Cardiac muscle cell (in vitro differentiated cells and primary cell): ENCODE data around the gene SV2B. TPM values are rescaled to one million over a fixed set of nuclear protein-coding genes. Genes with fewer than 3 reads are reported as not detected.

ENCODE experiments used
- DNase-seq, 2 donors: peaks; one replicate each; pipeline versions ENCODE4 v3.0.0 to v3.0.0-alpha.2; 2010 to 2017; ENCODE audit warnings: low read depth in 1 of 2, low spot score in 1 of 2
- H3K27ac ChIP-seq: fragments of 200-600 bp; sonication (generic); 2 replicates; pipeline ENCODE4 v1.5.1; 2016
- H3K27me3 ChIP-seq: fragments of 200-600 bp; sonication (generic); 2 replicates; pipeline ENCODE4 v1.6.0; 2016; ENCODE audit warnings: control low read depth
- H3K36me3 ChIP-seq: fragments of 200-600 bp; sonication (generic); 2 replicates; pipeline ENCODE4 v1.5.1; 2016; ENCODE audit warnings: control low read depth
- H3K4me1 ChIP-seq: fragments of 200-600 bp; sonication (generic); 2 replicates; pipeline ENCODE4 v1.8.1; 2017; ENCODE audit warnings: low read depth, mild to moderate bottlenecking, mixed run types
- H3K4me3 ChIP-seq: fragments of 200-600 bp; sonication (generic); 2 replicates; pipeline ENCODE4 v1.5.1; 2016; ENCODE audit warnings: mild to moderate bottlenecking
- H3K9me3 ChIP-seq: fragments of 200-600 bp; sonication (generic); 2 replicates; pipeline ENCODE4 v1.5.1; 2017; ENCODE audit warnings: low read depth, mild to moderate bottlenecking, control low read depth
- CTCF ChIP-seq: IDR thresholded peaks from 2 replicates; pipeline ENCODE4 v1.5.1; 2012; ENCODE audit warnings: low read depth, mild to moderate bottlenecking, low read length
- polyA plus RNA-seq: library from polyadenylated mRNA; unstranded; fragments of >200 nt; fragmentation: Nextera tagmentation; extraction: Ambion mirVana; gene quantifications from 2 replicates; pipeline ENCODE4 v1.2.1, GENCODE V29; 2016
- total RNA-seq: library from RNA; depleted of rRNA; stranded (reverse); fragments of >200 nt; gene quantifications from 2 replicates; pipeline ENCODE4 v1.2.3, GENCODE V29; 2016

SV2B gene
- total and polyA plus RNA-seq, 2 experiments from 2014 or later: 0.03 to 0.32 TPM

GRCh38 chr15:91238644-91239425 lies 138.8 kb downstream of the SV2B start:
- Histone ChIP-seq H3K9me3 (no peaks in the 10 kb centered on the region), H3K27ac (no peak overlapping the region), H3K36me3 (no peaks in the 10 kb centered on the region), H3K27me3 (peaks cover 50% of the 10 kb centered on the region), H3K4me3 (no peak overlapping the region), H3K4me1 (no peaks in the 10 kb centered on the region)
- no peak for TF ChIP-seq CTCF
- DNase-seq: no peak

- Histone ChIP-seq H3K9me3 (no peaks in the 10 kb centered on the region), H3K27me3 (peaks cover 44% of the 10 kb centered on the region), H3K27ac (no peak overlapping the region), H3K4me1 (no peaks in the 10 kb centered on the region), H3K36me3 (no peaks in the 10 kb centered on the region), H3K4me3 (no peak overlapping the region)
- no peak for DNase-seq
- no peak for TF ChIP-seq CTCF
Observed at GRCh38 chr15:91243826-91244225, 143.8 kb downstream of the SV2B start.

- H3K4me3 ChIP-seq: no peak overlapping the region
- H3K9me3 ChIP-seq: no peaks in the 10 kb centered on the region
- no peak for DNase-seq
- peaks cover 43% of the 10 kb centered on the region for H3K27me3 ChIP-seq
- TF ChIP-seq CTCF: no peak
- no peaks in the 10 kb centered on the region for H3K4me1 ChIP-seq
- no peak overlapping the region for H3K27ac ChIP-seq
- H3K36me3 ChIP-seq: no peaks in the 10 kb centered on the region
Observed at GRCh38 chr15:91244919-91245318, 144.9 kb downstream of the SV2B start.

GRCh38 chr15:91246998-91247397 lies 146.9 kb downstream of the SV2B start:
- TF ChIP-seq CTCF: no peak
- DNase-seq: no peak
- H3K4me1 ChIP-seq: no peaks in the 10 kb centered on the region

GRCh38 chr15:91249591-91249990 lies 149.5 kb downstream of the SV2B start:
- peaks cover 18% of the 10 kb centered on the region for H3K27me3 ChIP-seq
- no peaks in the 10 kb centered on the region for H3K4me1 ChIP-seq
- no peaks in the 10 kb centered on the region for H3K36me3 ChIP-seq
- H3K9me3 ChIP-seq: no peaks in the 10 kb centered on the region
- H3K27ac ChIP-seq: no peak overlapping the region
- DNase-seq: no peak
- TF ChIP-seq CTCF: no peak
- no peak overlapping the region for H3K4me3 ChIP-seq

More at GRCh38 chr15:91246998-91247397, 146.9 kb downstream of the SV2B start:
- no peak overlapping the region for H3K4me3 ChIP-seq
- H3K27ac ChIP-seq: no peak overlapping the region
- no peaks in the 10 kb centered on the region for H3K9me3 ChIP-seq
- peaks cover 29% of the 10 kb centered on the region for H3K27me3 ChIP-seq
- H3K36me3 ChIP-seq: no peaks in the 10 kb centered on the region
